ENCODE data around the gene RPL5. TPM values are rescaled to one million over a fixed set of nuclear protein-coding genes. Genes with fewer than 3 reads are reported as not detected.

RPL5 gene
- total RNA-seq, 1 experiment from 2014 or later: 1,118 TPM

DNA sequence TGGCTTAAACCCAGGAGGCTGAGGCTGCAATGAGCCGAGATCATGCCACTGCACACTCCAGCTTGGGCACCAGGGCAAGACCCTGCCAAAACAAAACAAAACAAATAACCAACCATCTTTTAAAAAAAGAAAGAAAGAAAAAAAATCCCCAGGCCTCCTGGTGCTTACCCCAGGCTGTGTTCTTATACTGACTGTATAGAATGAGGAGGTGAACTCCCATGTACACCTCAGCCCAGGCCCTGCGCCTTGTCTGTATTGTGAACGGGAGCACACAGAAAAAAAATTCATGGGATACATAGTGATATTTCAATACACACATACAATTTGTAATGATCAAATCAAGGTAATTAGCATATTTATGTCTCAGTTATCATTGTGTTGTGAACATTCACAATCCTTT, 14.1 kb downstream of the RPL5 start:
- Mint-ChIP-seq H3K27me3 (ENCODE audit: insufficient read depth, unreplicated experiment) (no peaks in the 10 kb centered on the region), H3K4me3 (ENCODE audit: unreplicated experiment) (no peak overlapping the region), H3K9me3 (ENCODE audit: unreplicated experiment) (no peaks in the 10 kb centered on the region), H3K4me1 (ENCODE audit: low read depth, unreplicated experiment) (peaks cover 6% of the 10 kb centered on the region), H3K27ac (ENCODE audit: unreplicated experiment) (no peak overlapping the region), H3K36me3 (ENCODE audit: insufficient read depth, unreplicated experiment) (peaks cover 41% of the 10 kb centered on the region)
- TF ChIP-seq, protein P1, sequence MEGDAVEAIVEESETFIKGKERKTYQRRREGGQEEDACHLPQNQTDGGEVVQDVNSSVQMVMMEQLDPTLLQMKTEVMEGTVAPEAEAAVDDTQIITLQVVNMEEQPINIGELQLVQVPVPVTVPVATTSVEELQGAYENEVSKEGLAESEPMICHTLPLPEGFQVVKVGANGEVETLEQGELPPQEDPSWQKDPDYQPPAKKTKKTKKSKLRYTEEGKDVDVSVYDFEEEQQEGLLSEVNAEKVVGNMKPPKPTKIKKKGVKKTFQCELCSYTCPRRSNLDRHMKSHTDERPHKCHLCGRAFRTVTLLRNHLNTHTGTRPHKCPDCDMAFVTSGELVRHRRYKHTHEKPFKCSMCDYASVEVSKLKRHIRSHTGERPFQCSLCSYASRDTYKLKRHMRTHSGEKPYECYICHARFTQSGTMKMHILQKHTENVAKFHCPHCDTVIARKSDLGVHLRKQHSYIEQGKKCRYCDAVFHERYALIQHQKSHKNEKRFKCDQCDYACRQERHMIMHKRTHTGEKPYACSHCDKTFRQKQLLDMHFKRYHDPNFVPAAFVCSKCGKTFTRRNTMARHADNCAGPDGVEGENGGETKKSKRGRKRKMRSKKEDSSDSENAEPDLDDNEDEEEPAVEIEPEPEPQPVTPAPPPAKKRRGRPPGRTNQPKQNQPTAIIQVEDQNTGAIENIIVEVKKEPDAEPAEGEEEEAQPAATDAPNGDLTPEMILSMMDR (IDR thresholded peaks at IDR 0.05; ENCODE audit: insufficient read depth in 1 of 2, low read depth in 1 of 2, low read length in 1 of 2, severe bottlenecking in 1 of 2, unreplicated experiment in 1 of 2): no peak
- DNase-seq: no peak
- ChIA-PET CTCF (no interaction called here), POLR2A (no interaction called here)
- Histone ChIP-seq H3K4me3 (ENCODE audit: low read depth, low read length) (no peak overlapping the region), H3K9me3 (no peaks in the 10 kb centered on the region), H3K27me3 (replicated peaks; ENCODE audit: control insufficient read depth, insufficient read depth, low read length) (no peaks in the 10 kb centered on the region), H3K36me3 (ENCODE audit: control insufficient read depth, insufficient read depth, low read length) (no peaks in the 10 kb centered on the region), H3K4me1 (no peaks in the 10 kb centered on the region)
- intact Hi-C loops (cut with micrococcal nuclease; ENCODE audit: unreplicated experiment): no loop called here
- no TSS peak for BruUV-seq (replicated peaks)

DNA sequence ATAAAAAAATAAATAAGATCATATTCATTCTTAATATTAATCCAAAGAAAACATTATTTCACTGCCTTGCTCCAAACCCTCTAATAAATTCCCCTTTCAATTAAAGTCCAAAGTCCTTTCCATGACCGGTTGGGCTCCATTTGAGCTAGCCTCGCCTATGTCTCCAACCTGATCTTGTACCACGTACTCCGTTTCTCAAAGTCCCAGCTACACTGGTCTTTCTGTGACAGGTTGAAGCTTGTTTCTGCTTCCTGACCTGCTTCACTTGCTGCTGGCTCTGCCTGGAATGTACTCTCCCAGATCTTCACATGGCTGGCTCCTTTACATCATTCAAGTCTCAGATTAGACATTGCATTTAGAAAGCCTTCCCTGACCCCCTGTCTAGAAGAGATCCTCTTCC, 16.4 kb downstream of the RPL5 start:
- Mint-ChIP-seq H3K27me3 (ENCODE audit: insufficient read depth, unreplicated experiment) (no peaks in the 10 kb centered on the region), H3K4me1 (ENCODE audit: low read depth, unreplicated experiment) (peaks cover 6% of the 10 kb centered on the region), H3K27ac (ENCODE audit: unreplicated experiment) (no peak overlapping the region), H3K4me3 (ENCODE audit: unreplicated experiment) (no peak overlapping the region), H3K36me3 (ENCODE audit: insufficient read depth, unreplicated experiment) (peaks cover 20% of the 10 kb centered on the region), H3K9me3 (ENCODE audit: unreplicated experiment) (no peaks in the 10 kb centered on the region)
- intact Hi-C loops (cut with micrococcal nuclease; ENCODE audit: unreplicated experiment): no loop called here
- Histone ChIP-seq H3K4me3 (ENCODE audit: low read depth, low read length) (no peak overlapping the region), H3K4me1 (no peaks in the 10 kb centered on the region), H3K9me3 (no peaks in the 10 kb centered on the region), H3K27me3 (replicated peaks; ENCODE audit: control insufficient read depth, insufficient read depth, low read length) (no peaks in the 10 kb centered on the region), H3K36me3 (ENCODE audit: control insufficient read depth, insufficient read depth, low read length) (no peaks in the 10 kb centered on the region)
- CTCF ChIA-PET: no interaction called here
- no TSS peak for BruUV-seq (replicated peaks)
- no peak for DNase-seq
- TF ChIP-seq, protein P1 (IDR thresholded peaks at IDR 0.05; ENCODE audit: insufficient read depth in 1 of 2, low read depth in 1 of 2, low read length in 1 of 2, severe bottlenecking in 1 of 2, unreplicated experiment in 1 of 2): no peak
- POLR2A ChIA-PET: no interaction called here

DNA sequence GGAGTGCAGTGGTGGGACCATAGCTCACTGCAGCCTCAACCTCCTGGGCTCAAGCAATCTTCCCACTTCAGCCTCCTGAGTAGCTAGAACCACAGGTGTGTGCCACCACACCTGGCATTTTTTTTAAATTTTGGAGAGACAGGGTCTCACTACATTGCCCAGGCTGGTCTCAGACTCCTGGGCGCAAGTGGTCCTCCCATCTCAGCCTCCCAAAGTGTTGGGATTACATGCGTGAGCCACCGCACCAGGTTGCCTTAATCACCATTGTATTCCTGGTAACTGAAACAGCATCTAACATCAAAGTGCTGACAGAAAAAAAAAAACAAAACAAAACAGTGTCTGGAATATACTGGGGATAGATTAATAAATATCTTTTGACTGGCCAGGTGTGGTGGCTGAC, 18.2 kb downstream of the RPL5 start:
- no TSS peak for BruUV-seq (replicated peaks)
- H3K36me3 Mint-ChIP-seq (ENCODE audit: insufficient read depth, unreplicated experiment): peaks cover 6% of the 10 kb centered on the region
- TF ChIP-seq, protein P1 (IDR thresholded peaks at IDR 0.05; ENCODE audit: insufficient read depth in 1 of 2, low read depth in 1 of 2, low read length in 1 of 2, severe bottlenecking in 1 of 2, unreplicated experiment in 1 of 2): no peak
- H3K27me3 Mint-ChIP-seq (ENCODE audit: insufficient read depth, unreplicated experiment): no peaks in the 10 kb centered on the region
- CTCF ChIA-PET: no interaction called here
- no peak overlapping the region for H3K27ac Mint-ChIP-seq (ENCODE audit: unreplicated experiment)
- no peaks in the 10 kb centered on the region for H3K9me3 Mint-ChIP-seq (ENCODE audit: unreplicated experiment)
- Histone ChIP-seq H3K4me3 (ENCODE audit: low read depth, low read length) (no peak overlapping the region), H3K27me3 (replicated peaks; ENCODE audit: control insufficient read depth, insufficient read depth, low read length) (no peaks in the 10 kb centered on the region), H3K36me3 (ENCODE audit: control insufficient read depth, insufficient read depth, low read length) (no peaks in the 10 kb centered on the region), H3K4me1 (no peaks in the 10 kb centered on the region), H3K9me3 (no peaks in the 10 kb centered on the region)
- no peak for DNase-seq
- H3K4me1 Mint-ChIP-seq (ENCODE audit: low read depth, unreplicated experiment): peaks cover 6% of the 10 kb centered on the region
- POLR2A ChIA-PET: no interaction called here
- H3K4me3 Mint-ChIP-seq (ENCODE audit: unreplicated experiment): no peak overlapping the region
- intact Hi-C loops (cut with micrococcal nuclease; ENCODE audit: unreplicated experiment): no loop called here

Data from Caco-2 (cell line).